ENCODE data around the gene GCNA.

Gene GCNA

DNA sequence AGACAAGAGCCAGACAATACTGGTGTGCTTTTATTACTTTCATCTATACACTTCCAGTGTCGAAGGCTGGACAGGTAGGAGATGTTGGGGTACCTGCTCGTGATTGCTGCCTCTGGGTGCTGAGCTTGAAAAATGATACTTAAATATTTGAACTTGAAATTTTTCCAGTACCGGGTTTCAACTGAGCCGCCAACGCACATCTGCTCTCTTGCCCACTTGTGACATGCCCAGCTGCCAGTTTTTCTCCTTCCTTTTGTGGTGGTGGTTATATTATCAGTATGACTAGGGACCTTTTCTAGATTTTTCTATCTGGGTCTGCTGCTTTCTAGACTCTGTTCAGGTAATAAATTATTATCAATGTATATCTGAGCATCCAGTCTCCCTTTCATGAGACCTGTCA lies 42.0 kb upstream of the GCNA start:
- DNase-seq = no peak
- no peaks in the 10 kb centered on the region for H3K9me3 ChIP-seq (ENCODE audit: insufficient read depth, low read length, severe bottlenecking)
- H3K4me3 ChIP-seq (ENCODE audit: low read depth in 1 of 2, low read length in 2 of 2) = peak overlapping the region in 1 of 2 experiments; percentile 70; a peak in 3 of 4 replicates
- peaks cover 90% of the 10 kb centered on the region for H3K79me2 ChIP-seq (ENCODE audit: insufficient read depth, low read length)
- H2AFZ ChIP-seq (ENCODE audit: low read depth, low read length) = no peak overlapping the region
- H4K20me1 ChIP-seq (ENCODE audit: insufficient read depth, low read length) = peaks cover 64% of the 10 kb centered on the region
- no peak for TF ChIP-seq EZH2 (IDR thresholded peaks at IDR 0.05; ENCODE audit: borderline replicate concordance, low read depth, low read length, severe bottlenecking)
- TF ChIP-seq, protein P1, sequence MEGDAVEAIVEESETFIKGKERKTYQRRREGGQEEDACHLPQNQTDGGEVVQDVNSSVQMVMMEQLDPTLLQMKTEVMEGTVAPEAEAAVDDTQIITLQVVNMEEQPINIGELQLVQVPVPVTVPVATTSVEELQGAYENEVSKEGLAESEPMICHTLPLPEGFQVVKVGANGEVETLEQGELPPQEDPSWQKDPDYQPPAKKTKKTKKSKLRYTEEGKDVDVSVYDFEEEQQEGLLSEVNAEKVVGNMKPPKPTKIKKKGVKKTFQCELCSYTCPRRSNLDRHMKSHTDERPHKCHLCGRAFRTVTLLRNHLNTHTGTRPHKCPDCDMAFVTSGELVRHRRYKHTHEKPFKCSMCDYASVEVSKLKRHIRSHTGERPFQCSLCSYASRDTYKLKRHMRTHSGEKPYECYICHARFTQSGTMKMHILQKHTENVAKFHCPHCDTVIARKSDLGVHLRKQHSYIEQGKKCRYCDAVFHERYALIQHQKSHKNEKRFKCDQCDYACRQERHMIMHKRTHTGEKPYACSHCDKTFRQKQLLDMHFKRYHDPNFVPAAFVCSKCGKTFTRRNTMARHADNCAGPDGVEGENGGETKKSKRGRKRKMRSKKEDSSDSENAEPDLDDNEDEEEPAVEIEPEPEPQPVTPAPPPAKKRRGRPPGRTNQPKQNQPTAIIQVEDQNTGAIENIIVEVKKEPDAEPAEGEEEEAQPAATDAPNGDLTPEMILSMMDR (IDR thresholded peaks at IDR 0.05; ENCODE audit: borderline replicate concordance, extremely low read depth, low read length, poor library complexity, severe bottlenecking) = no peak
- ATAC-seq (ENCODE audit: insufficient read depth, low read depth) = no peak
- peaks cover 43% of the 10 kb centered on the region for H3K36me3 ChIP-seq (ENCODE audit: insufficient read depth, low read length)
- H3K27me3 ChIP-seq (ENCODE audit: insufficient read depth, low read length, poor library complexity) = no peaks in the 10 kb centered on the region
- H3K4me1 ChIP-seq (ENCODE audit: insufficient read depth, low read length) = peaks cover 69% of the 10 kb centered on the region
- H3K4me2 ChIP-seq (ENCODE audit: insufficient read depth, low read length) = peak overlapping the region; percentile 92
- H3K27ac ChIP-seq (ENCODE audit: low read length) = peak overlapping the region; percentile 50
- H3K9ac ChIP-seq (ENCODE audit: low read depth, low read length) = peak overlapping the region; percentile 81

DNA sequence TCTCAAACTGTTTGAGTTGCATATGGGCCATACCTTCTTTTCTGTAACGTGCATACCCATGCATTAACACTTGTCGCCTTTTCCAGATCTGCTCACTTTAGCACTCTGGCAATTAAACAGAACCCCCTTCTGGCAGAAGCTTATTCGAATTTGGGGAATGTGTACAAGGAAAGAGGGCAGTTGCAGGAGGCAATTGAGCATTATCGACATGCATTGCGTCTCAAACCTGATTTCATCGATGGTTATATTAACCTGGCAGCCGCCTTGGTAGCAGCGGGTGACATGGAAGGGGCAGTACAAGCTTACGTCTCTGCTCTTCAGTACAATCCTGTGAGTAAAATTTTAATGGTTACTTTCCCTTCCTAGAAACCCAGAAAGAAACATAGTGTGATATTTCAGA lies 40.5 kb upstream of the GCNA start:
- H3K4me1 ChIP-seq (ENCODE audit: insufficient read depth, low read length) = peaks cover 68% of the 10 kb centered on the region
- peaks cover 75% of the 10 kb centered on the region for H4K20me1 ChIP-seq (ENCODE audit: insufficient read depth, low read length)
- peak overlapping the region in 1 of 2 experiments; percentile 50; a peak in 2 of 4 replicates for H3K4me3 ChIP-seq (ENCODE audit: low read depth in 1 of 2, low read length in 2 of 2)
- peak overlapping the region; percentile 92 for H3K4me2 ChIP-seq (ENCODE audit: insufficient read depth, low read length)
- peak overlapping the region; percentile 25; the same call in 1 of the 2 replicates for H3K9ac ChIP-seq (ENCODE audit: low read depth, low read length)
- ATAC-seq (ENCODE audit: insufficient read depth, low read depth) (no peak), DNase-seq (no peak)
- H3K9me3 ChIP-seq (ENCODE audit: insufficient read depth, low read length, severe bottlenecking) = no peaks in the 10 kb centered on the region
- H3K36me3 ChIP-seq (ENCODE audit: insufficient read depth, low read length) = peaks cover 54% of the 10 kb centered on the region
- peaks cover 99% of the 10 kb centered on the region for H3K79me2 ChIP-seq (ENCODE audit: insufficient read depth, low read length)
- H3K27ac ChIP-seq (ENCODE audit: low read length) = no peak overlapping the region
- no peaks in the 10 kb centered on the region for H3K27me3 ChIP-seq (ENCODE audit: insufficient read depth, low read length, poor library complexity)
- TF ChIP-seq EZH2 (IDR thresholded peaks at IDR 0.05; ENCODE audit: borderline replicate concordance, low read depth, low read length, severe bottlenecking) = no peak
- TF ChIP-seq, protein P1 (IDR thresholded peaks at IDR 0.05; ENCODE audit: borderline replicate concordance, extremely low read depth, low read length, poor library complexity, severe bottlenecking) = no peak
- H2AFZ ChIP-seq (ENCODE audit: low read depth, low read length) = no peak overlapping the region

DNA sequence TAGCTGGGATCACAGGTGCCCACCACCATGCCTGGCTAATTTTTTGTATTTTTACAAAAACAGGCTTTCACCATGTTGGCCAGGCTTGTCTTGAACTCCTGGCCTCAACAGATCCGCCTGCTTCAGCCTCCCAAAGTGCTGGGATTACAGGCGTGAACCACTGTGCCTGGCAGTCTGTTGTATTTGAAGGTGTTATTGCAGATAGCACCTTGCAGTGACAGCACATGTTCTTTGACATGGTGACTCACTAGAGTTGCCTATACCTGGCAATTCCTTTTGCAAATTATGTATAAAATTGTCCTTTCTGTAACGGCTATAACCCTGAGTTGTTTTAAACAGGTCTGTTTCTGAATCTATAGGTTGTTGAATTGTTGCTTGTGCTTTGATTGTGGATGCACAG lies 37.4 kb upstream of the GCNA start:
- H3K4me1 ChIP-seq (ENCODE audit: insufficient read depth, low read length) = peaks cover 62% of the 10 kb centered on the region

More for the DNA sequence above, 37.4 kb upstream of the GCNA start:
- H4K20me1 ChIP-seq (ENCODE audit: insufficient read depth, low read length) = peaks cover 76% of the 10 kb centered on the region
- H3K9me3 ChIP-seq (ENCODE audit: insufficient read depth, low read length, severe bottlenecking) = no peaks in the 10 kb centered on the region
- peak overlapping the region; percentile 23 for H3K9ac ChIP-seq (ENCODE audit: low read depth, low read length)
- no peak overlapping the region for H2AFZ ChIP-seq (ENCODE audit: low read depth, low read length)
- peak overlapping the region; percentile 92 for H3K4me2 ChIP-seq (ENCODE audit: insufficient read depth, low read length)
- no peaks in the 10 kb centered on the region for H3K27me3 ChIP-seq (ENCODE audit: insufficient read depth, low read length, poor library complexity)
- TF ChIP-seq, protein P1 (IDR thresholded peaks at IDR 0.05; ENCODE audit: borderline replicate concordance, extremely low read depth, low read length, poor library complexity, severe bottlenecking) = no peak
- TF ChIP-seq EZH2 (IDR thresholded peaks at IDR 0.05; ENCODE audit: borderline replicate concordance, low read depth, low read length, severe bottlenecking) = no peak
- no peak for DNase-seq
- H3K36me3 ChIP-seq (ENCODE audit: insufficient read depth, low read length) = peaks cover 81% of the 10 kb centered on the region
- peak overlapping the region; percentile 66 for H3K27ac ChIP-seq (ENCODE audit: low read length)
- peak; percentile 25; the same call in 2 of the 3 replicates for ATAC-seq (ENCODE audit: insufficient read depth, low read depth)
- peak overlapping the region in 1 of 2 experiments; percentile 44; a peak in 2 of 4 replicates for H3K4me3 ChIP-seq (ENCODE audit: low read depth in 1 of 2, low read length in 2 of 2)
- peaks cover 100% of the 10 kb centered on the region for H3K79me2 ChIP-seq (ENCODE audit: insufficient read depth, low read length)
